HG02588 (cell line): ENCODE results near the gene NOTCH2.

Source experiments
- ATAC-seq: cut with Tn5 transposase; IDR thresholded peaks from one replicate; pipeline ENCODE4 v1.9.1; 2021; ENCODE audit warnings: mild to moderate bottlenecking, moderate library complexity; ENCODE audit not compliant: unreplicated experiment

Gene NOTCH2

GRCh38 chr1:119911775-119912174 is 157.7 kb downstream of the NOTCH2 start:
- ATAC-seq = no peak

GRCh38 chr1:119910618-119911017 is 158.8 kb downstream of the NOTCH2 start:
- no peak for ATAC-seq

GRCh38 chr1:119909890-119910596 is 159.4 kb downstream of the NOTCH2 start:
- ATAC-seq = no peak

GRCh38 chr1:119908661-119909060 is 160.8 kb downstream of the NOTCH2 start:
- no peak for ATAC-seq

- no peak for ATAC-seq
These were observed 162.4 kb downstream of the NOTCH2 start for GRCh38 chr1:119906927-119907652.

GRCh38 chr1:119903443-119903835 is 166.0 kb downstream of the NOTCH2 start:
- ATAC-seq = no peak

- ATAC-seq = no peak
These were observed 166.6 kb downstream of the NOTCH2 start for GRCh38 chr1:119902775-119903442.

GRCh38 chr1:119898981-119899720 is 170.3 kb downstream of the NOTCH2 start:
- ATAC-seq = no peak

GRCh38 chr1:119898530-119898929 is 170.9 kb downstream of the NOTCH2 start:
- ATAC-seq = no peak

- no peak for ATAC-seq
These were observed 173.2 kb downstream of the NOTCH2 start, which contains the start of gene ADAM30 for GRCh38 chr1:119896303-119896702. ADAM30 (minus strand) TSS chr1:119896515; CDS start chr1:119896336, 179 bp downstream.

GRCh38 chr1:119895102-119895501 is 174.4 kb downstream of the NOTCH2 start:
- no peak for ATAC-seq

GRCh38 chr1:119893827-119894700 is 175.4 kb downstream of the NOTCH2 start:
- ATAC-seq = no peak

- ATAC-seq = no peak
These were observed 176.1 kb downstream of the NOTCH2 start for GRCh38 chr1:119893238-119893791.

GRCh38 chr1:119891386-119891785 is 178.1 kb downstream of the NOTCH2 start:
- ATAC-seq = no peak

GRCh38 chr1:119888476-119888875 is 181.0 kb downstream of the NOTCH2 start:
- ATAC-seq = no peak

- ATAC-seq = no peak
These were observed 182.0 kb downstream of the NOTCH2 start for GRCh38 chr1:119887427-119887826.

- no peak for ATAC-seq
These were observed 183.3 kb downstream of the NOTCH2 start for GRCh38 chr1:119885903-119886783.

- ATAC-seq = no peak
These were observed 184.8 kb downstream of the NOTCH2 start for GRCh38 chr1:119884711-119885110.

GRCh38 chr1:119883826-119884225 is 185.6 kb downstream of the NOTCH2 start:
- no peak for ATAC-seq
